ENCODE results near the gene WRAP73.

DNA sequence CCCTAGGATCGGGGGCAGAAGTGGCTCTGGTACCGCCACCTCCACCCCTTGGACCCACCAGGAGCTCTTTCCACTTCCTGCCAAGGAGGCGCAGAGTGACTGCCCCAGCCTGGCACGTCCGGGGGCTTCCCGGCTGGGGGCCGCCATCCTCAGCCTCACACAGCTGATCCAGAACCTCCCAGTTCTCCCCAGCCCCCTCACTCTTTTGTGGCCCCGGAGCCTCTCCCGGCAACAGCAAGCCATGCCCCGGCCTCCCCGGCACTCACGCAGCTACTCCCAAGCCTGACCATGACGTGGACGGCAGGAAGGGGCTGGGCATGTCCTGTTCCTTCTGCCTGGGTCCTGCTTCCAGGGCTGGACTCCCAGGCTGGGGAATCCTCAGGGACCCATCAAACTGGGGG lies 19.5 kb upstream of the WRAP73 start:
- TF ChIP-seq, protein P1, sequence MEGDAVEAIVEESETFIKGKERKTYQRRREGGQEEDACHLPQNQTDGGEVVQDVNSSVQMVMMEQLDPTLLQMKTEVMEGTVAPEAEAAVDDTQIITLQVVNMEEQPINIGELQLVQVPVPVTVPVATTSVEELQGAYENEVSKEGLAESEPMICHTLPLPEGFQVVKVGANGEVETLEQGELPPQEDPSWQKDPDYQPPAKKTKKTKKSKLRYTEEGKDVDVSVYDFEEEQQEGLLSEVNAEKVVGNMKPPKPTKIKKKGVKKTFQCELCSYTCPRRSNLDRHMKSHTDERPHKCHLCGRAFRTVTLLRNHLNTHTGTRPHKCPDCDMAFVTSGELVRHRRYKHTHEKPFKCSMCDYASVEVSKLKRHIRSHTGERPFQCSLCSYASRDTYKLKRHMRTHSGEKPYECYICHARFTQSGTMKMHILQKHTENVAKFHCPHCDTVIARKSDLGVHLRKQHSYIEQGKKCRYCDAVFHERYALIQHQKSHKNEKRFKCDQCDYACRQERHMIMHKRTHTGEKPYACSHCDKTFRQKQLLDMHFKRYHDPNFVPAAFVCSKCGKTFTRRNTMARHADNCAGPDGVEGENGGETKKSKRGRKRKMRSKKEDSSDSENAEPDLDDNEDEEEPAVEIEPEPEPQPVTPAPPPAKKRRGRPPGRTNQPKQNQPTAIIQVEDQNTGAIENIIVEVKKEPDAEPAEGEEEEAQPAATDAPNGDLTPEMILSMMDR (IDR thresholded peaks at IDR 0.05) = no peak
- TF ChIP-seq POLR2A (IDR thresholded peaks at IDR 0.05) = no peak
